GM12878 (cell line): Measurements from ENCODE around the gene TOP2B. TPM values are rescaled to one million over a fixed set of nuclear protein-coding genes. Genes with fewer than 3 reads are reported as not detected.

Experiments
- ATAC-seq: fragments of 200-7000 bp; cut with Tn5 transposase; 3 replicates; pipeline ENCODE4 v1.9.1; 2020; ENCODE audit warnings: mild to moderate bottlenecking, moderate library complexity
- BruUV-seq: library from RNA; stranded (reverse); fragments of 400-500 nt; replicated peaks from 2 replicates; lab custom pipeline; 2021; lab: Mats Ljungman, UMichigan
- CTCF ChIA-PET: fragments of 300-600 bp; sonication (Branson Sonifier 250); formaldehyde crosslinking; extraction: SDS; loops from one replicate; lab custom pipeline; 2021; ENCODE audit warnings: inconsistent platforms; lab: Yijun Ruan, JAX
- POLR2A ChIA-PET: fragments of 350-600 bp; formaldehyde crosslinking; extraction: SDS; loops from one replicate; lab custom pipeline; 2021; ENCODE audit warnings: inconsistent platforms; lab: Charles Lee
- RAD21 ChIA-PET: fragments of 300-600 bp; sonication (Branson Sonifier 250); formaldehyde crosslinking; loops from one replicate; lab custom pipeline; 2023; ENCODE audit warnings: antibody characterized with exemption; ENCODE audit not compliant: unreplicated experiment; lab: Charles Lee
- SMC1A ChIA-PET: fragments of 300-600 bp; sonication (Branson Sonifier 250); formaldehyde crosslinking; loops from one replicate; lab custom pipeline; 2023; ENCODE audit not compliant: unreplicated experiment, uncharacterized antibody; lab: Charles Lee
- DNase-seq: peaks from one replicate; pipeline ENCODE4 v3.0.0-alpha.2; 2011; ENCODE audit warnings: low read depth, low spot score
- FAIRE-seq: peaks from 3 replicates; lab custom pipeline; 2011; peaks lifted over from hg19 to GRCh38; lab: Jason Lieb, UNC
- H2AFZ ChIP-seq: 2 replicates; pipeline ENCODE4 v1.6.0; 2011; ENCODE audit warnings: low read depth, low read length, control low read depth; ENCODE audit not compliant: control insufficient read depth
- H3K27ac ChIP-seq: 2 replicates; pipeline ENCODE4 v1.5.1; 2011; ENCODE audit warnings: control low read depth; ENCODE audit not compliant: control insufficient read depth, insufficient read depth
- H3K27me3 ChIP-seq, 2 experiments: replicated peaks in 1 of 2; 2 replicates each; pipeline versions ENCODE4 v1.6.0 to v1.6.1; 2011; ENCODE audit warnings: low read length in 1 of 2; ENCODE audit not compliant: control insufficient read depth in 2 of 2, insufficient read depth in 2 of 2
- H3K36me3 ChIP-seq, 2 experiments: 2 replicates each; pipeline ENCODE4 v1.5.1; 2011; ENCODE audit warnings: low read length in 1 of 2; ENCODE audit not compliant: control insufficient read depth in 2 of 2, insufficient read depth in 2 of 2
- H3K4me1 ChIP-seq: 2 replicates; pipeline ENCODE4 v1.6.1; 2011; ENCODE audit warnings: mild to moderate bottlenecking, low read length, moderate library complexity, mixed read lengths; ENCODE audit not compliant: control insufficient read depth, insufficient read depth
- H3K4me2 ChIP-seq: 2 replicates; pipeline ENCODE4 v1.6.0; 2011; ENCODE audit warnings: control low read depth; ENCODE audit not compliant: control insufficient read depth, insufficient read depth
- H3K4me3 ChIP-seq: fragments of 200-600 bp; sonication (generic); 2 replicates; pipeline ENCODE4 v1.5.1; 2016
- H3K79me2 ChIP-seq: 2 replicates; pipeline ENCODE4 v1.6.0; 2011; ENCODE audit warnings: low read length; ENCODE audit not compliant: control insufficient read depth, insufficient read depth
- H3K9ac ChIP-seq: 2 replicates; pipeline ENCODE4 v1.8.0; 2011; ENCODE audit warnings: low read length, control low read depth, mixed read lengths; ENCODE audit not compliant: control insufficient read depth, insufficient read depth
- H3K9me3 ChIP-seq: replicated peaks from 3 replicates; pipeline ENCODE4 v1.5.1; 2011; ENCODE audit warnings: mild to moderate bottlenecking, low read length; ENCODE audit not compliant: control insufficient read depth, insufficient read depth
- H4K20me1 ChIP-seq: 2 replicates; pipeline ENCODE4 v1.6.0; 2011; ENCODE audit not compliant: control insufficient read depth, insufficient read depth
- EP300 ChIP-seq, 2 experiments: fragments of 150-350 bp in 1 of 2; IDR thresholded peaks; 2 replicates each; pipeline ENCODE4 v1.6.1; 2011 to 2012; ENCODE audit warnings: low read depth in 2 of 2, low read length in 2 of 2, borderline replicate concordance in 1 of 2, improper control_type of control experiment in 1 of 2, inconsistent platforms in 1 of 2; ENCODE audit not compliant: control insufficient read depth in 1 of 2
- FOS ChIP-seq: IDR thresholded peaks from 3 replicates; pipeline ENCODE4 v1.6.1; 2011; ENCODE audit warnings: borderline replicate concordance; ENCODE audit not compliant: insufficient read length; ENCODE audit errors: extremely low read depth
- FOXM1 ChIP-seq: IDR thresholded peaks from 2 replicates; pipeline ENCODE4 v1.6.1; 2012; ENCODE audit warnings: low read depth, mild to moderate bottlenecking, inconsistent platforms, low read length, moderate library complexity
- GATAD2B ChIP-seq: fragments of 450-650 bp; conservative IDR thresholded peaks from 2 replicates; pipeline ENCODE4 v1.6.1; 2017; ENCODE audit warnings: low read depth, mild to moderate bottlenecking, moderate library complexity
- HCFC1 ChIP-seq: fragments of 150-350 bp; IDR thresholded peaks from 2 replicates; pipeline ENCODE4 v1.6.1; 2014; ENCODE audit warnings: low read length
- HDAC2 ChIP-seq: fragments of 200-600 bp; sonication (generic); IDR thresholded peaks from 2 replicates; pipeline ENCODE4 v1.6.1; 2017
- IRF3 ChIP-seq: fragments of 450-650 bp; IDR thresholded peaks from 2 replicates; pipeline ENCODE4 v1.6.1; 2014; ENCODE audit warnings: mild to moderate bottlenecking
- JUND ChIP-seq: IDR thresholded peaks from 2 replicates; pipeline ENCODE4 v1.6.1; 2012; ENCODE audit warnings: low read depth, mild to moderate bottlenecking, low read length, improper control_type of control experiment, moderate library complexity
- KAT2A ChIP-seq: conservative IDR thresholded peaks from 2 replicates; pipeline ENCODE4 v1.6.1; 2011; ENCODE audit warnings: low read depth, low read length; ENCODE audit not compliant: control insufficient read depth
- MEF2B ChIP-seq: fragments of 450-650 bp; IDR thresholded peaks from 2 replicates; pipeline ENCODE4 v1.6.1; 2018; ENCODE audit warnings: mild to moderate bottlenecking, moderate library complexity; ENCODE audit not compliant: partially characterized antibody, poor library complexity, severe bottlenecking
- MYC ChIP-seq: IDR thresholded peaks from 2 replicates; pipeline ENCODE4 v1.6.1; 2011; ENCODE audit warnings: mild to moderate bottlenecking, low read length, moderate library complexity, inconsistent platforms; ENCODE audit not compliant: insufficient read depth, insufficient replicate concordance, insufficient read length, severe bottlenecking
- NFIC ChIP-seq: IDR thresholded peaks from 2 replicates; pipeline ENCODE4 v1.6.1; 2012; ENCODE audit warnings: low read depth, mild to moderate bottlenecking, inconsistent platforms, low read length, moderate library complexity
- POLR2AphosphoS5 ChIP-seq: IDR thresholded peaks from 2 replicates; pipeline ENCODE4 v1.6.1; 2011; ENCODE audit warnings: mild to moderate bottlenecking, low read length, inconsistent platforms
- RB1 ChIP-seq: fragments of 450-650 bp; formaldehyde crosslinking; IDR thresholded peaks from 2 replicates; pipeline ENCODE4 v1.6.1; 2017; ENCODE audit warnings: mild to moderate bottlenecking, borderline replicate concordance
- SIX5 ChIP-seq: IDR thresholded peaks from 2 replicates; pipeline ENCODE4 v1.6.1; 2011; ENCODE audit warnings: mild to moderate bottlenecking, low read depth, low read length, moderate library complexity; ENCODE audit not compliant: severe bottlenecking
- SMARCA5 ChIP-seq: fragments of 450-650 bp; IDR thresholded peaks from 2 replicates; pipeline ENCODE4 v1.6.1; 2017; ENCODE audit warnings: mild to moderate bottlenecking
- SREBF2 ChIP-seq: IDR thresholded peaks from 2 replicates; pipeline ENCODE4 v1.6.1; 2012; ENCODE audit warnings: mild to moderate bottlenecking, low read length
- TAF1 ChIP-seq: IDR thresholded peaks from 2 replicates; pipeline ENCODE4 v1.6.1; 2011; ENCODE audit warnings: mild to moderate bottlenecking, low read depth, low read length, borderline replicate concordance
- WGBS: methylation state at CpG from one replicate; pipeline ENCODE4 v1.1.6; 2016; ENCODE audit warnings: low lambda C conversion rate; ENCODE audit not compliant: insufficient replicate concordance, insufficient coverage; ENCODE audit errors: missing lambda C conversion rate; 5-methylcytosine and 5-hydroxymethylcytosine counted together
- in situ Hi-C: fragments of 300-500 bp; cut with MboI; formaldehyde crosslinking; loops from 9 replicates; pipeline ENCODE4 v1.14.3; 2018; ENCODE audit warnings: mixed read lengths
- intact Hi-C: fragments of 100-400 bp; cut with micrococcal nuclease; formaldehyde crosslinking; loops from one replicate; pipeline ENCODE4 v1.14.2; 2022; ENCODE audit not compliant: unreplicated experiment
- polyA plus RNA-seq, 11 experiments: library from polyadenylated mRNA; depleted of rRNA in 4 of 11; unstranded in 6 of 11; stranded (reverse) in 5 of 11; fragments of >200 nt; fragmentation: Nextera tagmentation in 4 of 11; fragmentation: Illumina TruSeq in 1 of 11; extraction: Ambion mirVana in 4 of 11; extraction: Trizol in 1 of 11; gene quantifications; 1 replicate in 1 of 11; 2 replicates in 10 of 11; pipeline versions ENCODE4 v1.2.1 to v1.2.3, GENCODE V29; 2011 to 2016; ENCODE audit warnings: inconsistent platforms in 2 of 11, missing spikeins in 2 of 11, low read depth in 1 of 11
- total RNA-seq, 4 experiments: library from RNA; depleted of rRNA in 3 of 4; stranded (reverse); fragments of >200 nt in 3 of 4; fragmentation: Illumina TruSeq in 1 of 4; extraction: Trizol in 1 of 4; gene quantifications; 2 replicates each; pipeline versions ENCODE4 v1.2.1 to v1.2.3, GENCODE V29; 2013 to 2021
- TF ChIP-seq, protein P1 (sequence below): IDR thresholded peaks from 2 replicates; pipeline ENCODE4 v1.6.1; 2012; ENCODE audit warnings: low read depth, low read length, improper control_type of control experiment
- TF ChIP-seq, protein P2 (sequence below): fragments of 450-650 bp; IDR thresholded peaks from 2 replicates; pipeline ENCODE4 v1.6.1; 2016; ENCODE audit warnings: mild to moderate bottlenecking, moderate library complexity, borderline replicate concordance

The TOP2B gene
- total and polyA plus RNA-seq, 10 of the 15 experiments (the other 5 are each of a cell fraction or from before 2014, with no cell fraction given) = 28.6 to 134 (median 83.4) TPM

GRCh38 chr3:25588441-25589103 lies 76.1 kb downstream of the TOP2B start:
- DNase-seq (no peak), FAIRE-seq (no peak), ATAC-seq (peak; percentile 33; the same call in 1 of the 3 replicates)
- POLR2A ChIA-PET = no interaction called here
- Histone ChIP-seq H3K4me2 (no peak overlapping the region), H3K9me3 (no peaks in the 10 kb centered on the region; the same call in 2 of the 3 replicates), H3K4me3 (no peak overlapping the region), H4K20me1 (no peaks in the 10 kb centered on the region), H3K4me1 (no peaks in the 10 kb centered on the region), H2AFZ (no peak overlapping the region), H3K79me2 (no peaks in the 10 kb centered on the region), H3K27ac (no peak overlapping the region), H3K27me3 (no peaks in the 10 kb centered on the region; a peak in 1 of 4 replicates), H3K36me3 (no peaks in the 10 kb centered on the region), H3K9ac (no peak overlapping the region)
- in situ Hi-C loops (no loop called here), intact Hi-C loops (no loop called here)
- RAD21 ChIA-PET = no interaction called here
- CTCF ChIA-PET = interaction anchor here (1.1 to 1.3 kb wide), 2 partner anchors 147 to 813 kb away, joined by 3 read pairs; no protein-coding TSS in a partner anchor
- 47% methylated on average over 8 of the region's 8 CpGs for WGBS
- TF ChIP-seq FOS (no peak), SREBF2 (no peak), GATAD2B (no peak), SMARCA5 (no peak), HCFC1 (no peak), EP300 (IDR thresholded peaks at IDR 0.05; ENCODE audit: borderline replicate concordance in 1 of 2, control insufficient read depth in 1 of 2, low read depth in 2 of 2, low read length in 2 of 2) (no peak), SIX5 (no peak), MYC (no peak), MEF2B (no peak), RB1 (no peak), TAF1 (no peak), FOXM1 (no peak), JUND (no peak), POLR2AphosphoS5 (no peak), IRF3 (no peak), NFIC (no peak), KAT2A (no peak), HDAC2 (no peak)
- TF ChIP-seq, protein P1, sequence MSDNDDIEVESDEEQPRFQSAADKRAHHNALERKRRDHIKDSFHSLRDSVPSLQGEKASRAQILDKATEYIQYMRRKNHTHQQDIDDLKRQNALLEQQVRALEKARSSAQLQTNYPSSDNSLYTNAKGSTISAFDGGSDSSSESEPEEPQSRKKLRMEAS = no peak
- TF ChIP-seq, protein P2, sequence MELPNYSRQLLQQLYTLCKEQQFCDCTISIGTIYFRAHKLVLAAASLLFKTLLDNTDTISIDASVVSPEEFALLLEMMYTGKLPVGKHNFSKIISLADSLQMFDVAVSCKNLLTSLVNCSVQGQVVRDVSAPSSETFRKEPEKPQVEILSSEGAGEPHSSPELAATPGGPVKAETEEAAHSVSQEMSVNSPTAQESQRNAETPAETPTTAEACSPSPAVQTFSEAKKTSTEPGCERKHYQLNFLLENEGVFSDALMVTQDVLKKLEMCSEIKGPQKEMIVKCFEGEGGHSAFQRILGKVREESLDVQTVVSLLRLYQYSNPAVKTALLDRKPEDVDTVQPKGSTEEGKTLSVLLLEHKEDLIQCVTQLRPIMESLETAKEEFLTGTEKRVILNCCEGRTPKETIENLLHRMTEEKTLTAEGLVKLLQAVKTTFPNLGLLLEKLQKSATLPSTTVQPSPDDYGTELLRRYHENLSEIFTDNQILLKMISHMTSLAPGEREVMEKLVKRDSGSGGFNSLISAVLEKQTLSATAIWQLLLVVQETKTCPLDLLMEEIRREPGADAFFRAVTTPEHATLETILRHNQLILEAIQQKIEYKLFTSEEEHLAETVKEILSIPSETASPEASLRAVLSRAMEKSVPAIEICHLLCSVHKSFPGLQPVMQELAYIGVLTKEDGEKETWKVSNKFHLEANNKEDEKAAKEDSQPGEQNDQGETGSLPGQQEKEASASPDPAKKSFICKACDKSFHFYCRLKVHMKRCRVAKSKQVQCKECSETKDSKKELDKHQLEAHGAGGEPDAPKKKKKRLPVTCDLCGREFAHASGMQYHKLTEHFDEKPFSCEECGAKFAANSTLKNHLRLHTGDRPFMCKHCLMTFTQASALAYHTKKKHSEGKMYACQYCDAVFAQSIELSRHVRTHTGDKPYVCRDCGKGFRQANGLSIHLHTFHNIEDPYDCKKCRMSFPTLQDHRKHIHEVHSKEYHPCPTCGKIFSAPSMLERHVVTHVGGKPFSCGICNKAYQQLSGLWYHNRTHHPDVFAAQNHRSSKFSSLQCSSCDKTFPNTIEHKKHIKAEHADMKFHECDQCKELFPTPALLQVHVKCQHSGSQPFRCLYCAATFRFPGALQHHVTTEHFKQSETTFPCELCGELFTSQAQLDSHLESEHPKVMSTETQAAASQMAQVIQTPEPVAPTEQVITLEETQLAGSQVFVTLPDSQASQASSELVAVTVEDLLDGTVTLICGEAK = no peak
- SMC1A ChIA-PET = no interaction called here
- BruUV-seq = no TSS peak
